ENCODE data around the gene NDUFA8. TPM values are rescaled to one million over a fixed set of nuclear protein-coding genes. Genes with fewer than 3 reads are reported as not detected.

Gene NDUFA8
- total and polyA plus RNA-seq, 2 of the 4 experiments (the other 2 are of a cell fraction) = 45.2 to 98.1 TPM

- Histone ChIP-seq H3K4me1 (ENCODE audit: control insufficient read depth, insufficient read depth, low read length) (peaks cover 13% of the 10 kb centered on the region), H3K79me1 (ENCODE audit: low read depth in 1 of 2, low read length in 2 of 2) (no peaks in the 10 kb centered on the region), H3K27me3 (ENCODE audit: control insufficient read depth, insufficient read depth, low read length) (peaks cover 1% of the 10 kb centered on the region; the same call in 1 of the 2 replicates), H2BK15ac (ENCODE audit: low read depth, low read length) (peak overlapping the region; percentile 51; the same call in 2 of the 3 replicates), H2BK20ac (ENCODE audit: low read depth, low read length) (peak overlapping the region; percentile 81), H3K4me3 (ENCODE audit: insufficient read depth, low read depth, low read length) (no peak overlapping the region), H3K9me3 (ENCODE audit: control insufficient read depth, insufficient read depth, low read length) (no peaks in the 10 kb centered on the region), H3K36me3 (ENCODE audit: control insufficient read depth, insufficient read depth, low read length) (no peaks in the 10 kb centered on the region), H3K14ac (replicated peaks; ENCODE audit: low read depth, low read length) (peak overlapping the region; percentile 92; the same call in 1 of the 2 replicates), H4K91ac (ENCODE audit: insufficient read depth, low read depth, low read length) (peak overlapping the region; percentile 82), H3K27ac (ENCODE audit: insufficient read depth, low read length) (peak overlapping the region; percentile 41), H2AK9ac (replicated peaks; ENCODE audit: low read depth, low read length, poor library complexity) (peak overlapping the region; percentile 74), H3K9me1 (ENCODE audit: insufficient read depth, low read length) (peaks cover 7% of the 10 kb centered on the region), H2BK5ac (ENCODE audit: low read depth, low read length, poor library complexity, severe bottlenecking) (peak overlapping the region; percentile 39), H2AK5ac (ENCODE audit: low read depth, low read length) (peak overlapping the region; percentile 90), H3K23ac (ENCODE audit: low read depth, low read length) (0 out of 2 replicates have a peak overlapping the region, but pooled peaks have one; percentile 74), H4K5ac (ENCODE audit: low read depth, low read length) (peak overlapping the region; percentile 45), H4K20me1 (ENCODE audit: insufficient read depth, low read length) (no peaks in the 10 kb centered on the region), H3K18ac (ENCODE audit: low read depth, low read length) (peak overlapping the region; percentile 82), H3K56ac (ENCODE audit: extremely low read depth, insufficient read depth, low read length) (0 out of 2 replicates have a peak overlapping the region, but pooled peaks have one; percentile 49), H2AFZ (replicated peaks; ENCODE audit: low read length, poor library complexity) (peak overlapping the region; percentile 87), H3K9ac (ENCODE audit: low read depth, low read length) (peak overlapping the region; percentile 49), H3K4me2 (ENCODE audit: low read depth, low read length) (peak overlapping the region; percentile 47), H4K8ac (ENCODE audit: low read depth in 2 of 2, low read length in 2 of 2) (peak overlapping the region; percentile 77 to 95), H3K4ac (ENCODE audit: low read depth, low read length) (peak overlapping the region; percentile 86), H2BK120ac (ENCODE audit: low read depth, low read length) (peak overlapping the region; percentile 93)
- DNase-seq = peak; percentile 51
- dilution Hi-C loops (cut with HindIII; ENCODE audit: low sequenced_read_pairs, unreplicated experiment) = no loop called here
- in situ Hi-C loops (cut with MboI; ENCODE audit: low sequenced_read_pairs) = no loop called here
- intact Hi-C loops (cut with micrococcal nuclease) = no loop called here
- ChIA-PET POLR2A (ENCODE audit: unreplicated experiment) (interaction anchor here (0.5 to 1.1 kb wide), 3 partner anchors 20 to 262 kb away, joined by 4 to 6 read pairs (median 5); no protein-coding TSS in a partner anchor), CTCF (interaction anchor here (1.1 to 3.7 kb wide), 6 partner anchors 19 to 327 kb away, joined by 3 to 43 read pairs (median 9); no protein-coding TSS in a partner anchor)
- TF ChIP-seq BHLHE40 (IDR thresholded peaks at IDR 0.05; ENCODE audit: low read depth, low read length) (no peak), RFX5 (IDR thresholded peaks at IDR 0.05; ENCODE audit: low read depth, low read length) (no peak), CTCF (conservative IDR thresholded peaks at IDR 0.05; ENCODE audit: low read depth, low read length) (no peak), CEBPB (IDR thresholded peaks at IDR 0.05; ENCODE audit: low read depth, low read length) (no peak), ELK1 (IDR thresholded peaks at IDR 0.05; ENCODE audit: borderline replicate concordance, low read depth, low read length) (no peak), MAZ (IDR thresholded peaks at IDR 0.05; ENCODE audit: borderline replicate concordance, low read depth, low read length) (0 out of 2 replicates have a peak, but pooled peaks have one; percentile 9), FOS (IDR thresholded peaks at IDR 0.05; ENCODE audit: low read depth, low read length) (no peak)
- no TSS peak for BruUV-seq (replicated peaks)
- WGBS, 2 experiments (ENCODE audit: extremely low coverage in 2 of 2, insufficient read length in 1 of 2) = 22% methylated on average over 16 of the region's 64 CpGs; no CpG with 5 or more reads in 1 of the 2 experiments
- peak; percentile 72 for ATAC-seq (ENCODE audit: low read depth)
Observed at GRCh38 chr9:122126331-122127261, 33.0 kb downstream of the NDUFA8 start.

Measured in IMR-90 (cell line).